Measurements from ENCODE around the gene USP43. TPM values are rescaled to one million over a fixed set of nuclear protein-coding genes. Genes with fewer than 3 reads are reported as not detected.
"Not testable (repeated sequence)": the region's sequence is repeated elsewhere in the genome, so short reads cannot be mapped to it uniquely, and the experiment has no call there.

Gene USP43
- total RNA-seq, 4 donors from 2014 or later = 14.9 to 26.9 (median 20.0) TPM

DNA sequence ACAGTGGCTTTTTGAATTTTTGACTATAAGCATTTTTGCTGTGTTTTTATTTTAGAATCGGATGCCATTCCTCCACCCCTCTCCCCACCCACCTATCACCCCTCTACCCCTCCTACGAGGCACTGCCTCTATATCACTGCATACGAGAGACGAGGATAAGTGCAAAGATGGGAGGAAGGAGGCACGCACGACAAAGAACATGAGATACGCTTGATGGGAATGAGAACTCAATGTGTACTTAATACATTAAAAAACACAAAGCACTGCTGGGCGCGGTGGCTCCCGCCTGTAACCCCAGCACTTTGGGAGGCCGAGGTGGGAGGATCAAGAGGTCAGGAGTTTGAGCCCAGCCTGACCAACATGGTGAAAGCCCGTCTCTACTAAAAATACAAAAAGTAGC lies 8.8 kb upstream of the USP43 start:
- no peak overlapping the region for H3K27ac ChIP-seq
- no peak for DNase-seq
- in situ Hi-C loops (cut with MboI; ENCODE audit: low pct_ligation_motif_present in 1 of 4, low pct_unique_long_range_greater_than_20kb in 1 of 4, low sequenced_read_pairs in 3 of 4) (no loop called here), intact Hi-C loops (cut with DNase I; ENCODE audit: low total_unique reads) (no loop called here)
- H3K27me3 ChIP-seq = peaks cover 9% of the 10 kb centered on the region
- no peaks in the 10 kb centered on the region for H3K4me1 ChIP-seq
- WGBS, 2 donors (ENCODE audit: low coverage in 1 of 2) = 80 to 93% methylated on average over 10 to 12 of the region's 12 CpGs
- H3K36me3 ChIP-seq = no peaks in the 10 kb centered on the region
- no peaks in the 10 kb centered on the region for H3K9me3 ChIP-seq
- TF ChIP-seq EP300 (IDR thresholded peaks at IDR 0.05; ENCODE audit: low read depth) (no peak), POLR2AphosphoS5 (IDR thresholded peaks at IDR 0.05) (no peak), POLR2A (IDR thresholded peaks at IDR 0.05) (no peak)
- TF ChIP-seq, protein P1, sequence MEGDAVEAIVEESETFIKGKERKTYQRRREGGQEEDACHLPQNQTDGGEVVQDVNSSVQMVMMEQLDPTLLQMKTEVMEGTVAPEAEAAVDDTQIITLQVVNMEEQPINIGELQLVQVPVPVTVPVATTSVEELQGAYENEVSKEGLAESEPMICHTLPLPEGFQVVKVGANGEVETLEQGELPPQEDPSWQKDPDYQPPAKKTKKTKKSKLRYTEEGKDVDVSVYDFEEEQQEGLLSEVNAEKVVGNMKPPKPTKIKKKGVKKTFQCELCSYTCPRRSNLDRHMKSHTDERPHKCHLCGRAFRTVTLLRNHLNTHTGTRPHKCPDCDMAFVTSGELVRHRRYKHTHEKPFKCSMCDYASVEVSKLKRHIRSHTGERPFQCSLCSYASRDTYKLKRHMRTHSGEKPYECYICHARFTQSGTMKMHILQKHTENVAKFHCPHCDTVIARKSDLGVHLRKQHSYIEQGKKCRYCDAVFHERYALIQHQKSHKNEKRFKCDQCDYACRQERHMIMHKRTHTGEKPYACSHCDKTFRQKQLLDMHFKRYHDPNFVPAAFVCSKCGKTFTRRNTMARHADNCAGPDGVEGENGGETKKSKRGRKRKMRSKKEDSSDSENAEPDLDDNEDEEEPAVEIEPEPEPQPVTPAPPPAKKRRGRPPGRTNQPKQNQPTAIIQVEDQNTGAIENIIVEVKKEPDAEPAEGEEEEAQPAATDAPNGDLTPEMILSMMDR (IDR thresholded peaks at IDR 0.05) = no peak
- no peak overlapping the region for H3K4me3 ChIP-seq

DNA sequence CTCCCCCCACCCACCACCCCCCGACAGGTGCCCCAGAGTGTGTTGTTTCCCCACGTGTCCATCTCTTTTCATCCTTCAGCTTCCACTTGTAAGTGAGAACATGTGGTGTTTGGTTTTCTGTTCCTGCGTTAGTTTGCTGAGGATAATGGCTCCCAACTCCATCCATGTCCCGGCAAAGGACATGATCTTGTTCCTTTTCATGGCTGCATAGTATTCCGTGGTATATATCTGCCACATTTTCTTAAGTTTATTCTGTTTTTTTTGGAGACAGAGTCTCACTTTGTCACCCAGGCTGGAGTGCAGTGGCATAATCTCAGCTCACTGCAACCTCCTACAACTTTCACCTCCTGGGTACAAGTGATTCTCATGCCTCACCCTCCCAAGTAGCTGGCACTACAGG lies 4.9 kb upstream of the USP43 start:
- H3K36me3 ChIP-seq; H3K27ac ChIP-seq; DNase-seq; in situ Hi-C loops (cut with MboI; ENCODE audit: low pct_ligation_motif_present in 1 of 4, low pct_unique_long_range_greater_than_20kb in 1 of 4, low sequenced_read_pairs in 3 of 4); H3K4me3 ChIP-seq; intact Hi-C loops (cut with DNase I; ENCODE audit: low total_unique reads); H3K9me3 ChIP-seq: not testable (repeated sequence)
- WGBS, 2 donors (ENCODE audit: low coverage in 1 of 2) = 92 to 98% methylated on average over 5 of the region's 5 CpGs
- Histone ChIP-seq H3K27me3 (peaks cover 13% of the 10 kb centered on the region), H3K4me1 (peaks cover 0 to 12% (median 5%) of the 10 kb centered on the region in 4 donors)

GRCh38 chr17:9643611-9644010 lies 1.7 kb upstream of the USP43 start:
- H3K27ac ChIP-seq = peak overlapping the region in 3 of 4 donors; percentile 91 to 96 (median 94)
- H3K4me1 ChIP-seq = peaks cover 0 to 13% (median 11%) of the 10 kb centered on the region in 4 donors
- no peak for DNase-seq
- in situ Hi-C loops (cut with MboI; ENCODE audit: low pct_ligation_motif_present in 1 of 4, low pct_unique_long_range_greater_than_20kb in 1 of 4, low sequenced_read_pairs in 3 of 4) (no loop called here), intact Hi-C loops (cut with DNase I; ENCODE audit: low total_unique reads) (no loop called here)
- 79 to 91% methylated on average over 5 of the region's 5 CpGs for WGBS, 2 donors (ENCODE audit: low coverage in 1 of 2)
- peaks cover 28% of the 10 kb centered on the region for H3K27me3 ChIP-seq
- no peak for TF ChIP-seq EP300 (IDR thresholded peaks at IDR 0.05; ENCODE audit: low read depth)
- no peak for TF ChIP-seq POLR2A (IDR thresholded peaks at IDR 0.05)
- TF ChIP-seq, protein P1 (IDR thresholded peaks at IDR 0.05) = no peak
- TF ChIP-seq POLR2AphosphoS5 (IDR thresholded peaks at IDR 0.05) = no peak
- H3K4me3 ChIP-seq = no peak overlapping the region
- H3K36me3 ChIP-seq = no peaks in the 10 kb centered on the region
- no peaks in the 10 kb centered on the region for H3K9me3 ChIP-seq

GRCh38 chr17:9645851-9646545 lies 681 bp downstream of the USP43 start:
- H3K36me3 ChIP-seq = no peaks in the 10 kb centered on the region
- peak overlapping the region; percentile 90 to 96 (median 92) for H3K27ac ChIP-seq
- H3K9me3 ChIP-seq = no peaks in the 10 kb centered on the region
- H3K4me3 ChIP-seq = peak overlapping the region; percentile 55 to 79 (median 70)
- intact Hi-C loops (cut with DNase I; ENCODE audit: low total_unique reads) = no loop called here
- in situ Hi-C loops (cut with MboI; ENCODE audit: low pct_ligation_motif_present in 1 of 4, low pct_unique_long_range_greater_than_20kb in 1 of 4, low sequenced_read_pairs in 3 of 4) = no loop called here
- WGBS, 2 donors (ENCODE audit: low coverage in 1 of 2) = 12 to 20% methylated on average over 2 to 15 of the region's 51 CpGs
- peaks cover 0 to 13% (median 11%) of the 10 kb centered on the region in 4 donors for H3K4me1 ChIP-seq
- peak; percentile 76 for DNase-seq
- TF ChIP-seq EP300 (IDR thresholded peaks at IDR 0.05; ENCODE audit: low read depth) = no peak
- TF ChIP-seq, protein P1 (IDR thresholded peaks at IDR 0.05) = peak in 2 of 5 experiments; percentile 16 to 22
- TF ChIP-seq POLR2AphosphoS5 (IDR thresholded peaks at IDR 0.05) = peak in 2 of 3 donors; percentile 41 to 73
- peak; percentile 55 for TF ChIP-seq POLR2A (IDR thresholded peaks at IDR 0.05)
- H3K27me3 ChIP-seq = peaks cover 25% of the 10 kb centered on the region

Measured in transverse colon (tissue), 4 donors.